Common myeloid progenitor, CD34-positive (primary cell): Measurements from ENCODE around the gene C2orf92.

ENCODE experiments used
- CTCF ChIA-PET: fragments of 350-600 bp; sonication (Branson Sonifier 250); formaldehyde crosslinking; loops from one replicate; lab custom pipeline; 2021; ENCODE audit warnings: antibody characterized with exemption; lab: Charles Lee
- POLR2A ChIA-PET: fragments of 350-600 bp; sonication (Branson Sonifier 250); formaldehyde crosslinking; loops from one replicate; lab custom pipeline; 2021; ENCODE audit warnings: antibody characterized with exemption; lab: Charles Lee
- DNase-seq, 3 donors: peaks; one replicate each; pipeline versions ENCODE4 v3.0.0 to v3.0.0-alpha.2; 2013
- H3K27ac ChIP-seq, 2 experiments: 1 replicate in 1 of 2; 2 replicates in 1 of 2; pipeline ENCODE4 v1.7.0; 2013; ENCODE audit warnings: inconsistent platforms in 2 of 2, low read length in 2 of 2, mild to moderate bottlenecking in 2 of 2, low read depth in 1 of 2, moderate library complexity in 1 of 2; ENCODE audit not compliant: severe bottlenecking in 2 of 2, insufficient read depth in 1 of 2, poor library complexity in 1 of 2
- H3K27me3 ChIP-seq, 5 experiments: replicated peaks in 2 of 5; 1 replicate in 3 of 5; 2 replicates in 2 of 5; pipeline versions ENCODE4 v1.6.1 to v1.7.0; 2013; ENCODE audit warnings: low read length in 4 of 5, mild to moderate bottlenecking in 2 of 5, moderate library complexity in 2 of 5, inconsistent platforms in 1 of 5; ENCODE audit not compliant: insufficient read depth in 5 of 5, control insufficient read depth in 4 of 5
- H3K36me3 ChIP-seq, 4 experiments: 1 replicate in 2 of 4; 2 replicates in 2 of 4; pipeline versions ENCODE4 v1.6.1 to v1.7.0; 2013; ENCODE audit warnings: low read length in 3 of 4, control low read depth in 1 of 4, mild to moderate bottlenecking in 1 of 4; ENCODE audit not compliant: control insufficient read depth in 4 of 4, insufficient read depth in 4 of 4
- H3K4me1 ChIP-seq, 4 experiments: 1 replicate in 3 of 4; 2 replicates in 1 of 4; pipeline versions ENCODE4 v1.6.1 to v1.7.1; 2013; ENCODE audit warnings: low read length in 3 of 4, mild to moderate bottlenecking in 3 of 4, control low read depth in 1 of 4, inconsistent platforms in 1 of 4, moderate library complexity in 1 of 4; ENCODE audit not compliant: control insufficient read depth in 4 of 4, insufficient read depth in 4 of 4; ENCODE audit errors: control extremely low read depth in 1 of 4
- H3K4me3 ChIP-seq, 7 experiments: 1 replicate in 4 of 7; 2 replicates in 3 of 7; pipeline versions ENCODE4 v1.5.1 to v1.7.0; 2013; ENCODE audit warnings: mild to moderate bottlenecking in 7 of 7, low read length in 6 of 7, moderate library complexity in 6 of 7, inconsistent platforms in 2 of 7, low read depth in 2 of 7, control low read depth in 1 of 7; ENCODE audit not compliant: insufficient read depth in 4 of 7, control insufficient read depth in 1 of 7; ENCODE audit errors: extremely low read depth in 1 of 7
- H3K9me3 ChIP-seq, 5 experiments: 1 replicate in 4 of 5; 2 replicates in 1 of 5; pipeline versions ENCODE4 v1.6.1 to v1.7.1; 2013; ENCODE audit warnings: low read length in 4 of 5, mild to moderate bottlenecking in 2 of 5, inconsistent platforms in 1 of 5, low read depth in 1 of 5, moderate library complexity in 1 of 5; ENCODE audit not compliant: control insufficient read depth in 4 of 5, insufficient read depth in 2 of 5; ENCODE audit errors: control extremely low read depth in 1 of 5
- WGBS: methylation state at CpG from one replicate; pipeline ENCODE4 v1.1.5; 2013; ENCODE audit not compliant: insufficient coverage; 5-methylcytosine and 5-hydroxymethylcytosine counted together

C2orf92 gene

DNA sequence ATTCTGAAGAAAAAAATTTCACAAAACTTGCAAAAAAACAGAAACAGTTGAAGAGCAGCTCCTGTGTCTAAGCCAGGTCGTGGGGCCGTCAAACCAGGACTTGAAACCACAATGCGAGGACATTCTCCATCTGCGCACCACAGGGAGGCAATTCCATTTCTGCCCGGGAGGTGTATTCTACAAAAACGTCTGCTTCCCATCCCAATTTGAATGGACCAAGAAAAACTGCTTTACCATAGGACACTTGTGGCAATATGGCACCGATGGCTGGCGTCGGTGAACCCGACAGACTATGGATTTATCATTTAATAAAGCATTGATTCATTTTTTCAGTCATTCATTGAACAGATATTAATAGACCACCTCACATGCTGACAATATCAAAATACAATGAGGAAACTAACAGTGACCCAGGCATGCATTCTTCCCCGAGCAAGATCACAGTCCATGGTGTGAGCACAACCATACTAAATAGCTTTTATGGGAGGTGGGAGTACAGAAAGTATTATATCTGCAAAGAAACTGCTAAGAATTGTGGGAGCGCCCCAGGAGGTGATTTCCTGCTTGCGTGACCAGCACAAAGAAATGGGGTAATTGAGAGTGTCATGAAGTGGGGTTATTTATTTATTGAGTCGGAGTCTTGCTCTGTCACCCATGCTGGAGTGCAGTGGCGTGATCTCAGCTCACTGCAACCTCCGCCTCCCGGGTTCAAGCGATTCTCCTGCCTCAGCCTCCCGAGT is 33.4 kb downstream of the C2orf92 start:
- Histone ChIP-seq H3K27me3 (no peaks in the 10 kb centered on the region), H3K4me1 (peaks cover 0 to 2% (median 0%) of the 10 kb centered on the region in 4 experiments), H3K9me3 (no peaks in the 10 kb centered on the region), H3K4me3 (no peak overlapping the region), H3K27ac (no peak overlapping the region), H3K36me3 (no peaks in the 10 kb centered on the region)
- POLR2A ChIA-PET = no interaction called here
- CTCF ChIA-PET = interaction anchor here (0.7 to 1.5 kb wide), 5 partner anchors 15 to 112 kb away, joined by 3 to 5 read pairs (median 3); no protein-coding TSS in a partner anchor
- 98% methylated on average over 8 of the region's 19 CpGs for WGBS
- no peak for DNase-seq

DNA sequence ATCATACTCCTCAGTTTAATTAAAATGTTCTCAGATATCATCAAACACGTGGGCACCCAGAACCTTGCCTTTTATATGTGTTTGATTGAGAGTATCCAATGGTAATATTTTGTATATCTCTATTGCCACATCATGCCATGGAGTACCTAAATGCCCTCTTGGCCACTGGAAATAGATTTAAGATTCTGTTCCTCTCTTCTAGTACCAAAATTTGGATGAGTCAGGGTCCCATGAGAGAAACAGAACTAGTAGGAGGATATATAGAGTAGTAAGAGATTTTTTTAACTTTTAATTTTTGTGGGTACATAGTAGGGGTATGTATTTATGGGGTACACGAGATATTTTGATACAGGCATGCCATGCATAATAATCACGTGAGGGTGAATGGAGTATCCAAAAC is 34.2 kb downstream of the C2orf92 start:
- no CpG with 5 or more reads among the region's 3 CpGs for WGBS
- Histone ChIP-seq H3K36me3 (no peaks in the 10 kb centered on the region), H3K9me3 (no peaks in the 10 kb centered on the region), H3K4me3 (no peak overlapping the region), H3K27ac (no peak overlapping the region), H3K4me1 (peaks cover 0 to 7% (median 3%) of the 10 kb centered on the region in 4 experiments), H3K27me3 (no peaks in the 10 kb centered on the region)
- no peak for DNase-seq
- ChIA-PET POLR2A (no interaction called here), CTCF (interaction anchor here (0.7 to 1.5 kb wide), 3 partner anchors 41 to 113 kb away, joined by 3 to 4 read pairs (median 3); no protein-coding TSS in a partner anchor)

DNA sequence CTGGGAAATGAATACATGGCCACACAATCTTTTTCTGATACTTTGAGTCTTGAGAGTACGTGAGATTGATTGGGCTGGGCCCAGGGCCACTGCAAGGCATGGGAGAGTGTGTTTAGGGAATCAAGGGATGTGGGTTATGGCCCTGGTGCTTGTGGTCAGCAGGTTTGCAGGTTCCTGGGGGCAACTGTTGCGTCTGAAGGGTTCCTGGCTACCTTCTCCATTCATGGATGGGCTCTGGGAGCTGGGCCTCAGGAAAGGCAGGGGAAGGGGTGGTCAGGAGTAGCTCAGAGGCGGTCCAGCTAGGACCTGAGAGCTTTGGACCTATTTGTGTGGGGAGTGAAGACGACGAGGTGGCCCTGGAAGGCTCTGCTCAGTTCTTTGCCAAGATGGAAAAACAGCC is 35.5 kb downstream of the C2orf92 start:
- DNase-seq = no peak
- Histone ChIP-seq H3K4me3 (no peak overlapping the region), H3K4me1 (peaks cover 0 to 7% (median 5%) of the 10 kb centered on the region in 4 experiments), H3K36me3 (no peaks in the 10 kb centered on the region), H3K27ac (no peak overlapping the region), H3K27me3 (no peaks in the 10 kb centered on the region), H3K9me3 (no peaks in the 10 kb centered on the region)
- CTCF ChIA-PET = interaction anchor here (0.7 to 10.5 kb wide), 4 partner anchors 12 to 564 kb away, joined by 3 to 131 read pairs (median 3); no protein-coding TSS in a partner anchor
- POLR2A ChIA-PET = no interaction called here
- WGBS = 100% methylated on average over 2 of the region's 5 CpGs

DNA sequence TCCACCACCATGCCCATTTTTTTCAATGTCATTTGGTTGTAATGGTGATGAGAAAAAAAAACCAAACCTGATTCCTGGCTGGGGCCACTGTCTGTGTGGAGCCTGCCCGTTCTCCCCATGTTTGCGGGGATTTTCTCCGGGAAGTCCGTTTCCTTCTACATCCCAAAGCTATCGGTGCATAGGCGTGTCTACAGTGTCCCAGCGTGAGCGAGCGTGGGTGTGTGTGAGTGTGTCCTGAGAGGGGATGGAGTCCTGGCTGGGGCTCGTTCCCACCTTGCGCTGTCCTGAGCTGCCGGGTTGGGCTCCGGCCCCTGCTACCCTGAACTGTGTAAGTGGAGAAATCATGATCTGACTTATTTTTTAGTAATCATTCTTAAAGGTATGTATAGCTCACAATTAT is 36.6 kb downstream of the C2orf92 start:
- Histone ChIP-seq H3K4me1 (peaks cover 0 to 7% (median 6%) of the 10 kb centered on the region in 4 experiments), H3K27me3 (no peaks in the 10 kb centered on the region), H3K4me3 (no peak overlapping the region), H3K36me3 (no peaks in the 10 kb centered on the region), H3K27ac (no peak overlapping the region), H3K9me3 (no peaks in the 10 kb centered on the region)
- no peak for DNase-seq
- POLR2A ChIA-PET = no interaction called here
- 100% methylated on average over 4 of the region's 13 CpGs for WGBS
- CTCF ChIA-PET = interaction anchor here (0.8 to 11.6 kb wide), 6 partner anchors 7 to 563 kb away, joined by 3 to 131 read pairs (median 4); no protein-coding TSS in a partner anchor

DNA sequence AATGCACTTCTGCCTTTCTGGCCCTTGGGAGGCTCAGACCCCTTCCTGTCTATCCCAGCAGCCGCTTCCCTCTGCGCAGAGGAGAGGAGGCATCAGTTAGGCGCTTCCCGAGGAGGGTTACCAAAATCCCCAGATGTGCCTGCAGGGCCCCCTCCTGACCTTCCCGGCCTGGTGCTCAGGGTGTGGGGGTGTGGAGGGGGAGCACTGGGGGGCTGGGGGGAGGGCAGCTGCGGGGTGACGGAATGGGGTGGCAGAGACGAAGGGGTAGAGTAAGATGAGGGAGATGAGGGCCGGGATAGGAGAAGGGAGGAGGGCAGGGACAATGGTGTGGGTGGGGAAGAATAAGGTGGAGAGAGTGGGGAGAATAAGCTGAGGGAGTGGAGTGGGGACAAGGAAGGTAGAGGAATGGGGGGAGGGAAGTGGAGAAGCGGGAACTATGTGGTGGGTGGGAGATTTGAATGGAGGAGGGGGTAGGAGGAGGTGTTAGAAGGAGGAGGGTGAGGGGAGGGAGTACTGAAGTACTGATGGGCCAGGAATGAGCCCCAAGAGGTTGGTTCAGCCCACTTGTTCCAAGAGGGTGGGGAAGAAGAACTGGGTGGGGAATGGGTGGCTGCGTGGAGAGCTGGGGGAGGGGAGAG is 37.3 kb downstream of the C2orf92 start:
- H3K27me3 ChIP-seq = no peaks in the 10 kb centered on the region
- no peaks in the 10 kb centered on the region for H3K9me3 ChIP-seq
- H3K27ac ChIP-seq = no peak overlapping the region
- 98% methylated on average over 4 of the region's 11 CpGs for WGBS
- POLR2A ChIA-PET = no interaction called here
- no peak overlapping the region for H3K4me3 ChIP-seq
- DNase-seq = no peak
- CTCF ChIA-PET = interaction anchor here (0.6 to 11.6 kb wide), 7 partner anchors 8 to 116 kb away, joined by 3 to 131 read pairs (median 4); partner anchors contain the start of gene ANKRD36B
- H3K36me3 ChIP-seq = no peaks in the 10 kb centered on the region
- H3K4me1 ChIP-seq = peaks cover 0 to 7% (median 6%) of the 10 kb centered on the region in 4 experiments

DNA sequence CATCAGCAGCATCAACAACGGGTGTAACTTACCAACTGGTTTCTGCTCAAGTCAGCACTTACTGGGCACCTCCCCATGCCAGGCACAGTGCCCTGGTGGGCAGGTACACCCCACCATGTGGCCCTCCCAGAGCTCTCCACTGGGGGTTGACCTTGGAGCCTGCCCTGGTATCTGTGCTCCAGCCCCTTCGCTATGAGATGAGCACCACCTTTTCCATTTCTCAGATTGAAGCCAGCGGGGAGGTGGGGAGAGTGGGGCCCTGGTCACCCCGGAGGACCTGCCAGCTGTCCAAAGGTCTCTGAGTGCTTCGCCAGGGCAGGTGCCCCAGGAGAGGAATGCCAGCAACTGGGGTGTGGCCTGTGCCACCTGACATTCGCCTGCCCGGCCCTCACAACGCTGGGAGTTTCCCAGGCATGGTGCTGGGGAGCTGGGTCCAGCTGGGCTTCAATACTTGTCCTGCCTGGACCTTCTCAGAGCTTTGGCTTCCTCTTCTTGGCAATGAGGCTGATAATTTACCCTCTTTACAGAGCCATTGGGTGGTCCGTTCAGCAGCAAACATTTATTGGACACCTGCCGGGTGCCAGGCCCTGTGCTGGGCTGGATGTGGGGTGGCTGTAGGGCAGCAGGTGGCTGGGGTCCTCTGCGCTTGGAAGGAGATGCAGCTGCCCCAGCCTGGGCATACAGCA is 38.0 kb downstream of the C2orf92 start:
- ChIA-PET POLR2A (interaction anchor here (1.1 to 1.5 kb wide), 2 partner anchors 16 to 33 kb away, joined by 3 read pairs; no protein-coding TSS in a partner anchor), CTCF (interaction anchor here (0.6 to 11.6 kb wide), 9 partner anchors 8 to 117 kb away, joined by 3 to 131 read pairs (median 5); partner anchors contain the start of genes ACTR1B and ANKRD36B)
- 99% methylated on average over 9 of the region's 11 CpGs for WGBS
- H3K27me3 ChIP-seq = no peaks in the 10 kb centered on the region
- H3K4me1 ChIP-seq = peaks cover 0 to 9% (median 8%) of the 10 kb centered on the region in 4 experiments
- no peaks in the 10 kb centered on the region for H3K9me3 ChIP-seq
- no peak overlapping the region for H3K27ac ChIP-seq
- no peak overlapping the region for H3K4me3 ChIP-seq
- H3K36me3 ChIP-seq = no peaks in the 10 kb centered on the region
- no peak for DNase-seq
